Measurements from ENCODE around the gene SYMPK.
"Not testable (repeated sequence)": the region's sequence is repeated elsewhere in the genome, so short reads cannot be mapped to it uniquely, and the experiment has no call there.

The SYMPK gene

GRCh38 chr19:45899919-45900589 is 37.1 kb upstream of the SYMPK start:
- Histone ChIP-seq H4K20me1 (ENCODE audit: control insufficient read depth, insufficient read depth, low read depth, low read length) (no peaks in the 10 kb centered on the region), H3K4me1 (ENCODE audit: control insufficient read depth, low read length) (peaks cover 31% of the 10 kb centered on the region), H3K27me3 (ENCODE audit: control insufficient read depth, low read length) (no peaks in the 10 kb centered on the region), H3K27ac (ENCODE audit: low read depth, low read length) (no peak overlapping the region), H3K9me2 (replicated peaks; ENCODE audit: control insufficient read depth, low read length) (no peaks in the 10 kb centered on the region), H3K36me3 (ENCODE audit: control insufficient read depth, low read length) (peaks cover 32% of the 10 kb centered on the region), H3K4me3 (ENCODE audit: low read length) (no peak overlapping the region), H3K4me2 (ENCODE audit: low read length) (peak overlapping the region; percentile 85; the same call in 1 of the 2 replicates), H3K9me3 (ENCODE audit: control insufficient read depth, insufficient read depth, low read length) (no peaks in the 10 kb centered on the region), H3F3A (ENCODE audit: control insufficient read depth, insufficient read depth) (no peaks in the 10 kb centered on the region), H3K79me2 (ENCODE audit: control insufficient read depth, low read length) (peaks cover 27% of the 10 kb centered on the region)
- no peak for TF ChIP-seq EZH2phosphoT487 (IDR thresholded peaks at IDR 0.05; ENCODE audit: borderline replicate concordance, low read length)
- TF ChIP-seq CTCF (IDR thresholded peaks at IDR 0.05; ENCODE audit: low read depth, low read length, poor library complexity, severe bottlenecking), result no peak

- TF ChIP-seq EZH2phosphoT487 (IDR thresholded peaks at IDR 0.05; ENCODE audit: borderline replicate concordance, low read length) (no peak), CTCF (IDR thresholded peaks at IDR 0.05; ENCODE audit: low read depth, low read length, poor library complexity, severe bottlenecking) (no peak)
- H3K4me1 ChIP-seq (ENCODE audit: control insufficient read depth, low read length), result peaks cover 32% of the 10 kb centered on the region
- no peaks in the 10 kb centered on the region for H3K27me3 ChIP-seq (ENCODE audit: control insufficient read depth, low read length)
- peaks cover 27% of the 10 kb centered on the region for H3K79me2 ChIP-seq (ENCODE audit: control insufficient read depth, low read length)
- H3F3A ChIP-seq (ENCODE audit: control insufficient read depth, insufficient read depth), result no peaks in the 10 kb centered on the region
- peaks cover 33% of the 10 kb centered on the region for H3K36me3 ChIP-seq (ENCODE audit: control insufficient read depth, low read length)
- no peak overlapping the region for H3K4me2 ChIP-seq (ENCODE audit: low read length)
- H3K27ac ChIP-seq (ENCODE audit: low read depth, low read length), result no peak overlapping the region
- no peak overlapping the region for H3K4me3 ChIP-seq (ENCODE audit: low read length)
- no peaks in the 10 kb centered on the region for H3K9me3 ChIP-seq (ENCODE audit: control insufficient read depth, insufficient read depth, low read length)
- no peaks in the 10 kb centered on the region for H4K20me1 ChIP-seq (ENCODE audit: control insufficient read depth, insufficient read depth, low read depth, low read length)
- H3K9me2 ChIP-seq (replicated peaks; ENCODE audit: control insufficient read depth, low read length), result no peaks in the 10 kb centered on the region
These were observed 36.3 kb upstream of the SYMPK start for GRCh38 chr19:45899253-45899652.

GRCh38 chr19:45897261-45897812 is 34.4 kb upstream of the SYMPK start:
- no peaks in the 10 kb centered on the region for H3K9me3 ChIP-seq (ENCODE audit: control insufficient read depth, insufficient read depth, low read length)
- peaks cover 27% of the 10 kb centered on the region for H3K79me2 ChIP-seq (ENCODE audit: control insufficient read depth, low read length)
- H3K4me3 ChIP-seq (ENCODE audit: low read length), result no peak overlapping the region
- H3K36me3 ChIP-seq (ENCODE audit: control insufficient read depth, low read length), result peaks cover 35% of the 10 kb centered on the region
- H3K4me2 ChIP-seq (ENCODE audit: low read length), result no peak overlapping the region
- H3K27ac ChIP-seq (ENCODE audit: low read depth, low read length), result no peak overlapping the region
- H3K4me1 ChIP-seq (ENCODE audit: control insufficient read depth, low read length), result peaks cover 25% of the 10 kb centered on the region
- H3K27me3 ChIP-seq (ENCODE audit: control insufficient read depth, low read length), result no peaks in the 10 kb centered on the region
- H4K20me1 ChIP-seq (ENCODE audit: control insufficient read depth, insufficient read depth, low read depth, low read length), result no peaks in the 10 kb centered on the region
- no peaks in the 10 kb centered on the region for H3F3A ChIP-seq (ENCODE audit: control insufficient read depth, insufficient read depth)
- TF ChIP-seq CTCF (IDR thresholded peaks at IDR 0.05; ENCODE audit: low read depth, low read length, poor library complexity, severe bottlenecking) (no peak), EZH2phosphoT487 (IDR thresholded peaks at IDR 0.05; ENCODE audit: borderline replicate concordance, low read length) (no peak)
- H3K9me2 ChIP-seq (replicated peaks; ENCODE audit: control insufficient read depth, low read length), result no peaks in the 10 kb centered on the region

GRCh38 chr19:45895983-45896599 is 33.1 kb upstream of the SYMPK start:
- peaks cover 20% of the 10 kb centered on the region for H3K4me1 ChIP-seq (ENCODE audit: control insufficient read depth, low read length)
- H3K79me2 ChIP-seq (ENCODE audit: control insufficient read depth, low read length), result peaks cover 14% of the 10 kb centered on the region
- H3K9me3 ChIP-seq (ENCODE audit: control insufficient read depth, insufficient read depth, low read length); H3K4me2 ChIP-seq (ENCODE audit: low read length); H3K27ac ChIP-seq (ENCODE audit: low read depth, low read length); H4K20me1 ChIP-seq (ENCODE audit: control insufficient read depth, insufficient read depth, low read depth, low read length); H3K27me3 ChIP-seq (ENCODE audit: control insufficient read depth, low read length); H3K4me3 ChIP-seq (ENCODE audit: low read length); H3F3A ChIP-seq (ENCODE audit: control insufficient read depth, insufficient read depth); H3K9me2 ChIP-seq (replicated peaks; ENCODE audit: control insufficient read depth, low read length): not testable (repeated sequence)
- peaks cover 35% of the 10 kb centered on the region for H3K36me3 ChIP-seq (ENCODE audit: control insufficient read depth, low read length)

All from DOHH2 (cell line).